Measurements from ENCODE around the gene UBE2Q2. TPM values are rescaled to one million over a fixed set of nuclear protein-coding genes. Genes with fewer than 3 reads are reported as not detected.
A peak's percentile ranks its signal among the peaks of the same experiment; 100 is the strongest.

Gene UBE2Q2
- total RNA-seq, 1 donor: 58.6 TPM

- H3K4me3 ChIP-seq (ENCODE audit: low read depth, low read length): no peak overlapping the region
- DNase-seq (ENCODE audit: low read depth): no peak
- no peak for TF ChIP-seq CTCF (IDR thresholded peaks at IDR 0.05; ENCODE audit: insufficient read depth, low read length)
Observed at GRCh38 chr15:75924576-75924975, 81.3 kb downstream of the UBE2Q2 start.

DNA sequence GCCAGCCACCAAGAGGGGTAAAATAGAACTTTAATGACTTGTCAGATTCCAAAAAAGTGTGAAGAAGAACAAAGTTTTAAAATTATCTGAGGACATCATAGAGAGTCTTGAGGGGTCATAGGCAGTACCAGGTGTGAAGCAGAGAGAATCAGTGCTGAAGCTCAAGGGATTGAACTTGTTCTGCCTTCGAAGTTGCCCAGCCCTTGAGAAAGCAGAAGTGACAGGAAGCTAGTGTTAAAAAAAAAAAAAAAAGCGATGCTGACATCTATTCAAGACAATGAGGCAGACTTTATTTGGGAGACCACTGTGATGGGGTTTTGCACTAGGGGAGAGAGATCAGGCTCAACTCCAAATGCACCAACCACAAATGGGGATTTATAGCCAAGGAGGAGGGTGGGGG is 82.2 kb downstream of the UBE2Q2 start:
- no peak for TF ChIP-seq CTCF (IDR thresholded peaks at IDR 0.05; ENCODE audit: insufficient read depth, low read length)
- H3K4me3 ChIP-seq (ENCODE audit: low read depth, low read length): no peak overlapping the region
- no peak for DNase-seq (ENCODE audit: low read depth)

DNA sequence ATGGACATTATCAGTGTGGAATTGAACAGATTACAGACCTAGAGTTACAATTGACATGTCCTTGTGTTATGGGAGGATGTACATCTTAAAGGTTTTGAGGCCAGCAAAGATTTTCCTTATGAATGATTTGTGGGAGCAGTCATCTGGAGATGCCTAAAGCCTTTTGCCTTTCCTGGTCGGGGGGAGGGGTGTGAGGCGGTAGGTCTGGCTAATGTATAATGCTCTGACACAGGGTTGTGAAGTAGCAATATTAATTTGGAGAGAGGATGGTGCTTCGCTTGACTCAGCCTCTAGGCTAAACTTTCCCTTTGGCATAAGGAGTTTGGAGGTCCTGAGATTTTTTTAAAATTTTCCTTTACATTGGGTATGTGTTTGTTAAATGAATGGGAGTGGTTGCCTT is 83.7 kb downstream of the UBE2Q2 start:
- no peak for TF ChIP-seq CTCF (IDR thresholded peaks at IDR 0.05; ENCODE audit: insufficient read depth, low read length)
- no peak overlapping the region for H3K4me3 ChIP-seq (ENCODE audit: low read depth, low read length)

DNA sequence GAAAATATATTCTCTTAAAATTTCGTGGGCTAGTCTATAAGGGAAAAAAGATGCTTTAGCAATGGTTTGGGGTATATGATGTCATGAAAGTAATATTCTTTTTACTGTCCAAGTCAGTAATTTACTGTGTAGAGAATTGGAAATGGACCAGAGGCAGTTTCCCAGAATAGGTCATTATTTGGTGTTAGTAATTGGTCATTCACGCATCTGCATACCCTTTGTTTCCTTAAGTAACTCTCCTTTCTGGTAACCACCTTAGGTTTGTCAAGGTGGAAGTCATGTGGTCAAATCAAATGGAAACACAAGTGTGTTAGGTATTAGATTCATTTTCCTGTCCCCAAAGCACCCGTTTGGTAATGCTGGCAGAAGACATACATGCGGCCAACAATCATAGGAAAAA is 84.4 kb downstream of the UBE2Q2 start:
- no peak for TF ChIP-seq CTCF (IDR thresholded peaks at IDR 0.05; ENCODE audit: insufficient read depth, low read length)
- no peak overlapping the region for H3K4me3 ChIP-seq (ENCODE audit: low read depth, low read length)
- DNase-seq (ENCODE audit: low read depth): no peak

More for the DNA sequence above, 83.7 kb downstream of the UBE2Q2 start:
- no peak for DNase-seq (ENCODE audit: low read depth)

- peak; percentile 40 for TF ChIP-seq CTCF (IDR thresholded peaks at IDR 0.05; ENCODE audit: insufficient read depth, low read length)
- DNase-seq (ENCODE audit: low read depth): peak; percentile 19
- H3K4me3 ChIP-seq (ENCODE audit: low read depth, low read length): no peak overlapping the region
Observed at GRCh38 chr15:75928680-75929608, 85.7 kb downstream of the UBE2Q2 start.

- no peak overlapping the region for H3K4me3 ChIP-seq (ENCODE audit: low read depth, low read length)
- no peak for TF ChIP-seq CTCF (IDR thresholded peaks at IDR 0.05; ENCODE audit: insufficient read depth, low read length)
- DNase-seq (ENCODE audit: low read depth): no peak
Observed at GRCh38 chr15:75929799-75930565, 86.7 kb downstream of the UBE2Q2 start.

All from fibroblast of the aortic adventitia (primary cell).